ENCODE data around the gene RAB11FIP4.

The RAB11FIP4 gene

GRCh38 chr17:31385428-31386285 is 5.8 kb upstream of the RAB11FIP4 start:
- DNase-seq, result no peak
- intact Hi-C loops (cut with DNase I), result loop anchor here (2.0 kb wide), 1 partner anchor 457 kb away; no protein-coding TSS in a partner anchor

DNA sequence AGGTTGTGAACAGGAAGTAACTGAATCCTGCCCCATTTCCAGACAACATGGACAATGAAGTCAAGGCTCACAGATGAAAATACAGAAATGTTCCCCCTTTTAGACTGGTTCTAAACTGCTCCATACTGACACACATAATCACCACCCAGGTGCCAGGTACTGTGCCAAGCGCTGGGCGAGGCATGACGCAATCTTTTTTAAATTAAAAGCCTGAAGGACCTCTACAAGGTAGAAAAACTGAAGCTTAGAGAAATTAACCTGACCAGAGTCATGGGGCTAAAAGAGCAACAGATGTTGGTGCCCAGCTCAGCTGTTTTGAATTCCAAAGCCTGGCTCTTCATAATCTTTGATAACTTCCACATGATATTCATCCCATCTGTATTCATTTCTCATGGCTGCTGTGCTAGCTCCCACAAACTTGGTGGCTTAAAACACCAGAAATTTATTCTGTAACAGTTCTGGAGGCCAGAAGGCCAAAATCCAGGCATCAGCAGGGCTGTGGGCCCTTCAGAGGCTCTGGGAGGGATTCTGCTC is 4.9 kb upstream of the RAB11FIP4 start:
- intact Hi-C loops (cut with DNase I), result loop anchor here (2.0 kb wide), 1 partner anchor 456 kb away; no protein-coding TSS in a partner anchor
- no peak for DNase-seq

DNA sequence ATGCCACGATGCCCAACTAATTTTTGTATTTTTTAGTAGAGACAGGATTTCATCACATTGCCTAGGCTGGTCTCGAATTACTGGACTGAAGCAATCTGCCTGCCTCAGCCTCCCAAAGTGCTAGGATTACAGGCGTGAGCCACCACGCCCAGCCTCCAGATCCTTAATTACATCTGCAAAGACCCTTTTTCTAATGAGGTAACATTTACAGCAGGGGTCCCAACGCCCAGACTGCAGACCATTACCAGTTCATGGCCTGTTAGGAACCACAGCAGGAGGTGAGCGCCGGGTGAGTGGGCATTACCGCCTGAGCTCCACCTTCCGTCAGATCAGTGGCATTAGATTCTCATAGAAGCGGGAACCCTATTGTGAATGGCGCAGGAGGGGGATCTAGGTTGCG is 4.0 kb upstream of the RAB11FIP4 start:
- no peak for DNase-seq
- intact Hi-C loops (cut with DNase I), result loop anchor here (2.0 kb wide), 1 partner anchor 455 kb away; no protein-coding TSS in a partner anchor

- intact Hi-C loops (cut with DNase I), result loop anchor here (2.0 kb wide), 1 partner anchor 136 kb away; no protein-coding TSS in a partner anchor
These were observed 3.1 kb upstream of the RAB11FIP4 start for GRCh38 chr17:31388351-31388750.

GRCh38 chr17:31388770-31389656 is 2.5 kb upstream of the RAB11FIP4 start:
- peak in 6 of 10 donors; percentile 61 to 93 (median 67) for DNase-seq
- intact Hi-C loops (cut with DNase I), result loop anchor here (2.0 kb wide), 1 partner anchor 136 kb away; no protein-coding TSS in a partner anchor

More at GRCh38 chr17:31388351-31388750, 3.1 kb upstream of the RAB11FIP4 start:
- no peak for DNase-seq

DNA sequence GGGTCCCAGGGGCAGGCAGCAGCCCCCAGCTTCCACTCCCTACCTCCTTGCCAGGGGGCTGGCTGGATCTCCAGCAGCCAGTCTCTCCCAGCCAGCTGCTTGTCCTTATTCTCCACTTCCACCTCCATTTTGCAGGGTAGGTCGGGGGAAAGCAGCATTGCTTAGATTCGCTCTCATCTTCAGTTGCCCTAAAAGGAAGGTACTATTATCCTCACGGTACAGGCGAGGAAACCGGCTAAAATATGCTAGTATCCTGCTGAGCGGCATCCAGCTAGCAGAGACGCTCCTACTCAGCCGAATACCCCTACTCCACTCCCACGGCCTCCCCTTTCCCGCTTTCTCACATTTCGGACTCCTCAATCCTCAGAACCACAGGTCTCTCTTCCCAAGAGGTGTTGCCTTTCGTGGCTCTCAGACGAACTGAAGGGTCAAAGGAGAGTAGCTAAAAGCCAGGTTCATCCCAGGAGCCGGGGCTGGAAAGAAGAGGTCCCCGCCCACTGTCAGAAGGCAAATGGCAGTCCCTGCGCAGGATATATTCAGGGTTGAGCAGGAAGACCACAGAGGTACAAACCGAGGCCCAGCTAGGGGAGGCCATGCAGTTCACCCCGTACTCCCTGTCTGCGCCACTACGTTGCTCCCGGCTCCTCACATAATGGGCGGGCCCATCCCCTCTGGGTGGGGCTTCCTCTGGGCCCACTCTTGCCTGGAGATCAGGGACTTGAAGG is 1.7 kb upstream of the RAB11FIP4 start:
- intact Hi-C loops (cut with DNase I), result loop anchor here (2.0 kb wide), 1 partner anchor 135 kb away; no protein-coding TSS in a partner anchor
- DNase-seq, result no peak

DNA sequence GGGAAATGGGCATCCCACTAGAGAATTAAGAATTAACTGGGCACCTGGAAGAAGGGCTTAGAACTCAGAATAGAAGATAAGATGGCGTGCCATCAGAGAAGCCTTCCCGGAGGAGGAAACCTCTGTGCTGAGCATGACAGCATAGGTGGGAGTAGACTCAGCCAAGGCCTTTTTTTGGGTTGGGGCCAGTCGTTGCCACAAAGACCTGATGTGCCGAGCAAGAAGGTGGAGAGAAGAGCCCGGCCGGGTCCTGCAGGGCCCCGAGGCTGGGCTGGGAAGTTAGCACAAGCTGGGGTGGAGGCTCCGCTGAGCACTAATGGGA is 1.1 kb upstream of the RAB11FIP4 start:
- intact Hi-C loops (cut with DNase I), result no loop called here
- DNase-seq, result no peak

GRCh38 chr17:31390748-31391495 is 553 bp upstream of the RAB11FIP4 start:
- intact Hi-C loops (cut with DNase I), result no loop called here
- DNase-seq, result no peak

DNA sequence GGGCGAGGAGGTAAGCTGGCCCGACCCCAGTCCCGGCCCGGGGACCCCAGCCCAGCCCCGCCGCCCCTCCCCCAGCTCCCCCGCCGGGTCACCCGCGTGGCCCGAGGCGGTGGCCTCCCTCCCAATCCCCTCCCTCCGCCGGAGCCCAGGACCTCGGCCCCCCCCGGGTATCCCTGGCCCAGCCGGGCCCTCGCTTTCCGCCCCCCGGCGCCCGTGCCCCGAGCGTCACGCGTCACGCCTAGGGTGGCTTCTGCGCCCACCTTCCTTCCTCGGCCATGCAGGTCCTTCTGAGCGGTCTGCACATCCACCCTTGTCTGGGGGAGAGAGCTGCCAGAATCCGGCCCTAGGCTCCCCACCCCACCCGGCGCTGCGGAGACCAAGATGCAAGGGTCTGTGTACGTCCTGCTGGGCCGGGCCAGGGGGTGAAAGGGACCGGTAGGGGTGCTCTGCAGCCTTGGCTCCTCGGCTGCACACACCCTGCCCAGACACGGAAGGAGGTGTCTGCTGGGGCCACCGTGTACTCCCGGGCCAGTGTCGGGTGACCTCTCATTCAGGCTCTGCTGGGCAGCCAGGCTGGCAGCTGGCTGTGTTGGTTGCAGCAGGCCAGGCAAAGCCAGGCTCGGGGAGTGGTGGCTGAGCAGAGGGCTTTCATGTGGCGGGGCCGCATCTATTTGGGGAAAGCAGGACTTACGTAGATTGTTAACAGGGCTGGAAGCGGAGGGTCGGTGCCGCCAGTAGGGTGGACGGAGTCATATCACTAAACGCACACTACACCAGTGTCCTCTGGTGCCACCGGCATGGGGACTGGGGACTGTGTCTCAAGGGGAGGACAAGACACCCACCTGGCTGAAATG is 754 bp downstream of the RAB11FIP4 start:
- DNase-seq, result peak in 4 of 10 donors; percentile 45 to 91 (median 71)
- intact Hi-C loops (cut with DNase I), result loop anchor here (2.0 kb wide), 1 partner anchor 21 kb away; no protein-coding TSS in a partner anchor

DNA sequence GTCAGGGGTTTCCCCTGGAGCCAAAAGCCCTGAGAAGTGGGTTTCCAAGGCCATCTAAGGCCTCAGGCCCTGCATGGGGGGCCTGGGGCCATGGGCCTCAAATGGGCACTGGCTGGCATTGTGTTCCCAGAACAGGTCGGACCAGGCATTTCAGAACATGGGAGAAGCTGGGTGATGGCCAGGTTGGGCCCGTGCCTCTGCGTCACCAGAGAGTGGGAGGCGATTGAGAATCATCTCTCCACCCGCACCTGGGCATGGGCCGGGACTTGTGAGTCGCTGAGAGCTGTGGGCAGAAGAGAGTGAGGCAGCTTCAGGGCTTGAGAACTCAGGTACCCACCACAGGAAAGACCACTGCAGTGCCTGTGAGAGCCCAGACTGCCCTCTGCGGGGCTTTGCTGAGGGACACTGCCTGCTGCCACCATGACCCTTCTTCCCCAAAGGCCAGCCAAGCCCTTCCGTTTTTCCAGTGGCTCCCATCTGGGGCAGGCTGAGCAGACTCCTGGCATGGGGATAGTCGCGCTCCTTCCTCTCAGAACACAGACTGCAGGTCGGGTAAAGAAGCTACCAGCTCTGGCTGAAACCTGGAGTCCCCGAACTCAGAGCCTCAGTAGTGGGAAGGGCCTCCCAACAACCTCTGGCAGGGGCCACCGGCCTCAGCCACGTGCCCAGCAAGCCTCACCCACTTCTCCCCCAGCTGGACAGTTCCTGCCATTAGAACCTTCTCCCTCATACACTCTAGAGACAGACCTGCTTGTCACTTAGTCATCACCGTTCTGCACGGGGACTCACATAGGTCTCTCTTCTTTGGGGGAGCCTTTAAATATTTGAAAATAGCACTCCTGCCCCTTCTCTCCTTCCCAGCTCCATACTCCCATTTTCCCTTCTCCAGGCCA is 1.6 kb downstream of the RAB11FIP4 start:
- intact Hi-C loops (cut with DNase I), result loop anchor here (2.0 kb wide), 1 partner anchor 20 kb away; no protein-coding TSS in a partner anchor
- peak in 6 of 10 donors; percentile 53 to 93 (median 76) for DNase-seq

GRCh38 chr17:31393749-31394146 is 2.3 kb downstream of the RAB11FIP4 start:
- intact Hi-C loops (cut with DNase I), result loop anchor here (2.0 kb wide), 1 partner anchor 19 kb away; no protein-coding TSS in a partner anchor

GRCh38 chr17:31394544-31394943 is 3.1 kb downstream of the RAB11FIP4 start:
- intact Hi-C loops (cut with DNase I), result no loop called here
- peak in 8 of 10 donors; percentile 55 to 94 (median 72) for DNase-seq

More at GRCh38 chr17:31393749-31394146, 2.3 kb downstream of the RAB11FIP4 start:
- DNase-seq, result peak in 2 of 10 donors; percentile 1 to 70

GRCh38 chr17:31397256-31397939 is 5.9 kb downstream of the RAB11FIP4 start:
- DNase-seq, result no peak
- intact Hi-C loops (cut with DNase I), result no loop called here

DNA sequence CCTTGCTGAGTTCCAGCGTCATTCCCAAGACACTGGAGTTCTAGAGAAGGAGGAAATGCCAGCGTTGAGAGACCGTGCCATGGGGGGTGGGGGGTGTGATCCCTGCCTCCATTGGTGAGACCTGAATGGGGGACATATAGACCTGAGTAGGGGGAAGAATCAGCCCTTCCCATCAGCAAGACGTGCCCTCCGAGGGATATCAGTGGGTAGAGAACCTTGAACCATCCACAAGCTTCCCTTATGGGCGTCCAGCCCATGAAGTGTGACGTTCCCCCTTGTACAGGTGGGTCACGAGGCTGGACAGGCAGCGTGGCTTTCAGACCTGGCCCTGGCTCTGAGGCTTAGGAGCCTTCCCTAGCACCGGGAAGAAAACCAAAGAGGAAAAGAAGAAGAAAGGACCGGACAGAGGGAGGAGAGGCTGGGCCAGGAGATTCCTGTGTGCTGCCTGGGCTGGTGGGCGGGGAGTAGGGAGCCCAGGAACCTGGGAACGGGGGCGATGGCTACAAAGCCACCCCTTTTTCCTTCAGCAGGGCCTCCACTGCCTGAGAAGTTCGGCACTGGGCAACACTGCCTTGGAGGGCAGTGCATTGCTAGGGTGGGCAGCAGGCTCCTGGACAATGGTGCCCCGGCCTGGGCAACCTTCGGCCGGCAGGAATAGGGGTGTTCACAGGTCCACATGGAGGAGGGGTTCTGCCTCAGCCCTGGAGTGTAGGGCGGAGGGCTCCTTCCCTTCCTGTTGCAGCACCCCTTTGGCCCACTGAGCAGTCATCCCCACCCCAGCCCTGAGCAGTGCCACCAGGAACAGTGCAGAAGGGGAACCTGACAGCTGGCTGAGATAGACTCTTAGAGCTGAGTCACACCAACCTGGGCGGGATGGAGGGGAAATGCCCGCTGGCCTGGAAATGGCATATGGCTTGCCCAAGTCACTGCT is 7.2 kb downstream of the RAB11FIP4 start:
- intact Hi-C loops (cut with DNase I), result no loop called here
- DNase-seq, result peak in 1 of 10 donors; percentile 2

GRCh38 chr17:31400481-31400950 is 9.0 kb downstream of the RAB11FIP4 start:
- intact Hi-C loops (cut with DNase I), result no loop called here
- peak in 1 of 10 donors; percentile 10 for DNase-seq
